ENCODE results near the gene SIX2.

Gene SIX2

DNA sequence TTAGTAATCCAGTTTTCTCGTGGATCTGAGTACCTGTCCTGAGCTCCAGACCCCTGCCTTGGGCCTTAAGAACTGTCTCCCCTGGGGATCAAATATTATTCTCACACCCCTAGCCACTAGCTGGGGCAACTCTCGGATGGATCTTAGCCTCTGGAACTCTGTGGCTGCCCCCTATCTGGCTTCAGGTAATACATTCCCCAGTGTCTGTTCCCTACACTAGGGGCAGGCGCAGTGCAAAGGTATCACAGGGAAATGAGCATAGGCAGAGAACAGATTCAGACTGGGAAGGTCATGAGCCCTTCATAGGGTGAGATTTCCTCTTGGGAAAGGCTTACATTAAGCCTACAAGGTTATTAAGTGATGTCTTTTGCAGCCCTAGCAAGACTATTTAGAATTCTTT lies 11.2 kb upstream of the SIX2 start:
- H3K4me3 ChIP-seq (ENCODE audit: extremely low read depth, insufficient read depth, low read length, poor library complexity, severe bottlenecking) = no peak overlapping the region
- H3K27ac ChIP-seq (ENCODE audit: low read depth, low read length, severe bottlenecking) = no peak overlapping the region
- H3K9me3 ChIP-seq (ENCODE audit: control insufficient read depth, low read length) = no peaks in the 10 kb centered on the region
- no peaks in the 10 kb centered on the region for H3K36me3 ChIP-seq (ENCODE audit: control insufficient read depth, insufficient read depth, low read length)
- WGBS, 2 experiments (ENCODE audit: insufficient coverage in 2 of 2) = 66 to 81% methylated on average over 2 of the region's 3 CpGs
- peaks cover 4% of the 10 kb centered on the region for H3K4me1 ChIP-seq (ENCODE audit: control insufficient read depth, insufficient read depth, low read length, poor library complexity, severe bottlenecking)

DNA sequence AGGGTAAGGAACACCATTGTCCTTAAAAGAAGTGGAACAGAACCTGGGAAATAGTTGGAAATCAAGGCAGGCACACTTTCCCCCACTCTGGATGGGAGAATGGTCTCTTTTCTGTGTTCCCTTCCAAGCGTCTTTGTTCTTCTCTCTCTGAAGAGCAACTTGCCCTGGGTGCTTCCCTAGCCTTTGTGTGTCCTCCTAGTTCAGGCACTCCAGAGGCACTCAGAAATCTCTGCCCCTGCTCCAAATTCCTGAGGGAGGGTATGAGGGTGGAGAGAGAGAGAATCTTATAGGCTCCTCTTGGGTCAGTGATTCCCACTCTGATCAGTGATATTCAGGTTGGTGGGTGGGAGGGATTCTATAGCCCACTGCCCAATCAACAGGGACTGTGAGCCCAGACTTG lies 8.8 kb upstream of the SIX2 start:
- Histone ChIP-seq H3K4me3 (ENCODE audit: extremely low read depth, insufficient read depth, low read length, poor library complexity, severe bottlenecking) (no peak overlapping the region), H3K9me3 (ENCODE audit: control insufficient read depth, low read length) (no peaks in the 10 kb centered on the region), H3K36me3 (ENCODE audit: control insufficient read depth, insufficient read depth, low read length) (no peaks in the 10 kb centered on the region), H3K4me1 (ENCODE audit: control insufficient read depth, insufficient read depth, low read length, poor library complexity, severe bottlenecking) (peaks cover 4% of the 10 kb centered on the region), H3K27ac (ENCODE audit: low read depth, low read length, severe bottlenecking) (no peak overlapping the region)
- 60% methylated on average over 1 of the region's 1 CpG; no CpG with 5 or more reads in 1 of the 2 experiments for WGBS, 2 experiments (ENCODE audit: insufficient coverage in 2 of 2)

GRCh38 chr2:45014831-45015230 lies 5.6 kb upstream of the SIX2 start:
- 67 to 77% methylated on average over 6 to 7 of the region's 7 CpGs for WGBS, 2 experiments (ENCODE audit: insufficient coverage in 2 of 2)
- peaks cover 8% of the 10 kb centered on the region for H3K4me1 ChIP-seq (ENCODE audit: control insufficient read depth, insufficient read depth, low read length, poor library complexity, severe bottlenecking)
- H3K9me3 ChIP-seq (ENCODE audit: control insufficient read depth, low read length) = no peaks in the 10 kb centered on the region
- H3K4me3 ChIP-seq (ENCODE audit: extremely low read depth, insufficient read depth, low read length, poor library complexity, severe bottlenecking) = peak overlapping the region; percentile 35
- no peak overlapping the region for H3K27ac ChIP-seq (ENCODE audit: low read depth, low read length, severe bottlenecking)
- H3K36me3 ChIP-seq (ENCODE audit: control insufficient read depth, insufficient read depth, low read length) = no peaks in the 10 kb centered on the region

DNA sequence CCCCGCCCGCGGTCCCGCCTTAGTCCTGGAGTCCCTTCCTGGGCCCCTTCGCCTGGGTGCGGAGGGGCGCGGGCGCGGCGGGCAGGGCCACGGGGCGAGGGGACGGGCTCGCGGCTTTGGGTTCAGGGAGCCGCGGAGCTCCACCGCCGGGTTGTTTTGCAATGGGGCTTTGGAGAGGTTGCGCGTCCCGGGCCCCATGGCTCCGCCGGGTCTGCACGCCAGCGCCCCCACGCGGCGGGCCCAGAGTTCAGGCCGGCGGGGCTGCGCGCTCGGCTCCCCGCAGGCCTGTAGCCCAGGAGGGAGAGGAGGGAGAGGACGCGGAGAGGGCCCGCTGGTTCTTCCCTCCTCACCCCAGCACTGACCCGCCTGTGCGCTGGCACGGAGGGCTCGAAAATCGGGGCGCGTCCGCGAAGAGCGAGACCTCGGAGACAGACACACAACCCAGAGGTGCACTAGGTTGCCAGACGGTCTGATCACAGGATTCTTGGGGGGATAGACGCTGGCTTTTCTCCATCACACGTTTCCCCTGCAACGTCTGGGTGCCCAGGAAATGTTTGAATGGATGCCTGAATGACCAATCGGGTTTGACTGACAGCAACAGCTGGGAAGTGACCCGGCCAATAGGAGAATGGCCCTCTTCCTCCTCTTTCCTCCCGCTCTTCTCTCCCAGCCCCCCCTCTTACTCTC lies 4.9 kb upstream of the SIX2 start:
- Histone ChIP-seq H3K4me1 (ENCODE audit: control insufficient read depth, insufficient read depth, low read length, poor library complexity, severe bottlenecking) (peaks cover 8% of the 10 kb centered on the region), H3K36me3 (ENCODE audit: control insufficient read depth, insufficient read depth, low read length) (no peaks in the 10 kb centered on the region), H3K9me3 (ENCODE audit: control insufficient read depth, low read length) (no peaks in the 10 kb centered on the region), H3K27ac (ENCODE audit: low read depth, low read length, severe bottlenecking) (no peak overlapping the region), H3K4me3 (ENCODE audit: extremely low read depth, insufficient read depth, low read length, poor library complexity, severe bottlenecking) (peak overlapping the region; percentile 35)
- WGBS, 2 experiments (ENCODE audit: insufficient coverage in 2 of 2) = 1 to 2% methylated on average over 26 to 29 of the region's 57 CpGs

DNA sequence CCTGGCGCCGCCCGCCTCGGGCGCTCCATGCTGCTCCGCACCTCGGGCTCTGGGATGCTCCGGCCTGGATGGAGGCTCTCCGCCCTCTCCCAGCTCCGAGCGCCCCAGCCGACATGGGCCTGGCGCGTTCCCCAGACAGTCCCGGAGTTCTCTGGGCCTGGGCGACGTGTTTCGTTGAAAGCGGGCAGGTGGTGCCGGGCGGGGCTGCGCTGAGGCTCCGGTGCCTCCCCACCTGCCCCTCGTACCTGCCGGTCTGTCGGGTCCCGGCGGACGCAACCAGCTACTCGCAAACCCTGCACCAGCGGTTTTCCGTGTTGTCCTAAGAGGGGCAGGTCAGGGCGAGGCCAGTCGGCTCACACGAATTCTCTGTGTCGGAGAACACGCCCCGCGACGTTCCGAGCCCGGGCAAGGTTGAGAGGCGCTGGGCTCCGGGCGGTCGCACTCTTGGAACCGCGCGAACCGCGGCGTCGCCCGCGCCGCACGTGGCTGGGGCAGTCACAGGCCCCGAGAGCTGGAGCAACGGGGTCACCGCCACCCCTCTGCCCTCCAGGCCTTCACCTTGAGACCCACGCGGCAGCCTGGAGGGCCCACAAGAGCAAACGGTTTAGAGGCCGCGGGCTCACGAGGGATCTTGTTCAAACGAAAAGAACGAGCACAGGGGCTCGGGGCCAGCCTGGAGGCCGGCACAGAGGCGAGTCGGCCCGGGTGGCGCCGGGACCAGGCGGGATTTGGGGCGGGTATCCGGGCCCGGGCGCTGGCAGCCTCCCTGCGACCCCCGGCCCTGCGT lies 4.2 kb upstream of the SIX2 start:
- Histone ChIP-seq H3K4me1 (ENCODE audit: control insufficient read depth, insufficient read depth, low read length, poor library complexity, severe bottlenecking) (peaks cover 8% of the 10 kb centered on the region), H3K27ac (ENCODE audit: low read depth, low read length, severe bottlenecking) (no peak overlapping the region), H3K4me3 (ENCODE audit: extremely low read depth, insufficient read depth, low read length, poor library complexity, severe bottlenecking) (peak overlapping the region; percentile 35), H3K9me3 (ENCODE audit: control insufficient read depth, low read length) (no peaks in the 10 kb centered on the region), H3K36me3 (ENCODE audit: control insufficient read depth, insufficient read depth, low read length) (no peaks in the 10 kb centered on the region)
- WGBS, 2 experiments (ENCODE audit: insufficient coverage in 2 of 2) = 1 to 2% methylated on average over 70 to 81 of the region's 83 CpGs

- no peaks in the 10 kb centered on the region for H3K9me3 ChIP-seq (ENCODE audit: control insufficient read depth, low read length)
- no peaks in the 10 kb centered on the region for H3K36me3 ChIP-seq (ENCODE audit: control insufficient read depth, insufficient read depth, low read length)
- peaks cover 8% of the 10 kb centered on the region for H3K4me1 ChIP-seq (ENCODE audit: control insufficient read depth, insufficient read depth, low read length, poor library complexity, severe bottlenecking)
- 24 to 25% methylated on average over 12 to 13 of the region's 13 CpGs for WGBS, 2 experiments (ENCODE audit: insufficient coverage in 2 of 2)
- no peak overlapping the region for H3K4me3 ChIP-seq (ENCODE audit: extremely low read depth, insufficient read depth, low read length, poor library complexity, severe bottlenecking)
- H3K27ac ChIP-seq (ENCODE audit: low read depth, low read length, severe bottlenecking) = no peak overlapping the region
Observed at GRCh38 chr2:45012733-45013132, 3.5 kb upstream of the SIX2 start.

GRCh38 chr2:45011621-45012602 lies 2.7 kb upstream of the SIX2 start:
- H3K9me3 ChIP-seq (ENCODE audit: control insufficient read depth, low read length) = no peaks in the 10 kb centered on the region
- H3K4me3 ChIP-seq (ENCODE audit: extremely low read depth, insufficient read depth, low read length, poor library complexity, severe bottlenecking) = no peak overlapping the region
- no peaks in the 10 kb centered on the region for H3K36me3 ChIP-seq (ENCODE audit: control insufficient read depth, insufficient read depth, low read length)
- WGBS, 2 experiments (ENCODE audit: insufficient coverage in 2 of 2) = 32 to 54% methylated on average over 8 of the region's 10 CpGs
- peaks cover 8% of the 10 kb centered on the region for H3K4me1 ChIP-seq (ENCODE audit: control insufficient read depth, insufficient read depth, low read length, poor library complexity, severe bottlenecking)
- no peak overlapping the region for H3K27ac ChIP-seq (ENCODE audit: low read depth, low read length, severe bottlenecking)

- Histone ChIP-seq H3K27ac (ENCODE audit: low read depth, low read length, severe bottlenecking) (no peak overlapping the region), H3K4me3 (ENCODE audit: extremely low read depth, insufficient read depth, low read length, poor library complexity, severe bottlenecking) (no peak overlapping the region), H3K4me1 (ENCODE audit: control insufficient read depth, insufficient read depth, low read length, poor library complexity, severe bottlenecking) (peaks cover 8% of the 10 kb centered on the region), H3K36me3 (ENCODE audit: control insufficient read depth, insufficient read depth, low read length) (no peaks in the 10 kb centered on the region), H3K9me3 (ENCODE audit: control insufficient read depth, low read length) (no peaks in the 10 kb centered on the region)
- 47 to 72% methylated on average over 2 to 3 of the region's 3 CpGs for WGBS, 2 experiments (ENCODE audit: insufficient coverage in 2 of 2)
Observed at GRCh38 chr2:45011121-45011520, 1.9 kb upstream of the SIX2 start.

- Histone ChIP-seq H3K4me1 (ENCODE audit: control insufficient read depth, insufficient read depth, low read length, poor library complexity, severe bottlenecking) (peaks cover 8% of the 10 kb centered on the region), H3K4me3 (ENCODE audit: extremely low read depth, insufficient read depth, low read length, poor library complexity, severe bottlenecking) (peak overlapping the region; percentile 35), H3K27ac (ENCODE audit: low read depth, low read length, severe bottlenecking) (no peak overlapping the region), H3K36me3 (ENCODE audit: control insufficient read depth, insufficient read depth, low read length) (no peaks in the 10 kb centered on the region), H3K9me3 (ENCODE audit: control insufficient read depth, low read length) (no peaks in the 10 kb centered on the region)
- 4 to 14% methylated on average over 2 to 3 of the region's 5 CpGs for WGBS, 2 experiments (ENCODE audit: insufficient coverage in 2 of 2)
Observed at GRCh38 chr2:45010702-45011012, 1.4 kb upstream of the SIX2 start.

DNA sequence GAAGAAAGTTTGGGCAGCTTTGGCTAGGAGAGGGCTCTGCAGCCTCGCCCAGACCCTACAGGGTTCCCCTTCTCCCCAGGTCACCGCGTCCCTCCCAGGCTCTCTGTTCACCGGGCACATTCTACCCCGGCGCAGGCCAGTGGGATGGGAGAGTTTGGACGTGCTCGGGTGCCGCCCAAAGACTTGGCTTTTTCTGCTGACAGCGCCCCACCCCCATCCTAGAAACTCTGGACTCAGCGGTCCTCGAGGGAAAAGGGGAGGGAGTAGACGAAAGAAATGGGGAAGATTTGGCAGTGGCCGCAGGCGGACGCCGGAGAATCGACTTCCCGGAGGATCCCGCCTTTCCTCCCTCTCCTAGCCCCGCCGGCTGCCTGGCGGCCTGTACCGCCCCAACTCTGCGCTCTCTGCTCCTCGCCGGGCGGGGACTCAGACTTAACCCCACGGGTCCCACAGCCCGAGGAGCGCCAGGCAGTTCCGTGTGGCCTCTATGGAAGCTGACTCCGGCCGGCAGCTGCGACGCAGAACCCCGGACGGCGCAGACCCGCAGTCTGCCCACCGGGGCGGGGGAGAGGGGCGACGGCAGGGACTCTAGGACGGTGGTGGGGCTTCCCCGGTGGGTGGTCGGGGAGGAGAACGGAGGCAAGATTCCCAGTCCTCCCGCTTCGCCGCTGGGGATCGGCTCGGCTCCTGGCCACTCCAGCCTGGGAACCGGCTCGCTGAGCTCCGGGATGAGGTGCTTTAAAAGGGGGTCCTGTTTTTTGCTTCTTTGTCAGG lies 863 bp upstream of the SIX2 start:
- no peak overlapping the region for H3K27ac ChIP-seq (ENCODE audit: low read depth, low read length, severe bottlenecking)
- peaks cover 8% of the 10 kb centered on the region for H3K4me1 ChIP-seq (ENCODE audit: control insufficient read depth, insufficient read depth, low read length, poor library complexity, severe bottlenecking)
- WGBS, 2 experiments (ENCODE audit: insufficient coverage in 2 of 2) = 0 to 1% methylated on average over 32 to 42 of the region's 56 CpGs
- H3K4me3 ChIP-seq (ENCODE audit: extremely low read depth, insufficient read depth, low read length, poor library complexity, severe bottlenecking) = peak overlapping the region; percentile 35
- H3K9me3 ChIP-seq (ENCODE audit: control insufficient read depth, low read length) = no peaks in the 10 kb centered on the region
- no peaks in the 10 kb centered on the region for H3K36me3 ChIP-seq (ENCODE audit: control insufficient read depth, insufficient read depth, low read length)

All from mesodermal cell (in vitro differentiated cells).